Measurements from ENCODE around the gene NENF. TPM values are rescaled to one million over a fixed set of nuclear protein-coding genes. Genes with fewer than 3 reads are reported as not detected.

NENF gene
- total RNA-seq, 4 donors from 2014 or later = 74.8 to 149 (median 112) TPM

DNA sequence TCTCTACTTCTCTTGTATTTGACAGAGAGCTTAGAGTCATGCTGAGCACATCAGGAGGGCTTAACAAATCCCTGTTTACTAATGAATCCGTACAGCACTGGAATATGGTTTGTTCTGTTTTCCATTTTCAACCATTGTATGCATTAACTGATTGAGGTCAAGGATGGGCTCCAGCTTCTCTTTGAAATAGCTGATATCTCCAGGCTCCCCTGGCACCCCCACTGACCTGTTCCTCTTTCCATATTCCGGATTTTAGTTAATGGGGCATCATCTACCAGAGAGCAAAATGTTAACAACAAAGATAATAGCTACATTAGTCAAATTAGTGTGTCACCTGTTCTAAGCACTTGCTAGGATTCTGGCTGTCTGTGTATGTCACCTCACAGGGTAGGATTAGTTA is 57.6 kb downstream of the NENF start:
- TF ChIP-seq POLR2A (IDR thresholded peaks at IDR 0.05) = no peak
- TF ChIP-seq, protein P1, sequence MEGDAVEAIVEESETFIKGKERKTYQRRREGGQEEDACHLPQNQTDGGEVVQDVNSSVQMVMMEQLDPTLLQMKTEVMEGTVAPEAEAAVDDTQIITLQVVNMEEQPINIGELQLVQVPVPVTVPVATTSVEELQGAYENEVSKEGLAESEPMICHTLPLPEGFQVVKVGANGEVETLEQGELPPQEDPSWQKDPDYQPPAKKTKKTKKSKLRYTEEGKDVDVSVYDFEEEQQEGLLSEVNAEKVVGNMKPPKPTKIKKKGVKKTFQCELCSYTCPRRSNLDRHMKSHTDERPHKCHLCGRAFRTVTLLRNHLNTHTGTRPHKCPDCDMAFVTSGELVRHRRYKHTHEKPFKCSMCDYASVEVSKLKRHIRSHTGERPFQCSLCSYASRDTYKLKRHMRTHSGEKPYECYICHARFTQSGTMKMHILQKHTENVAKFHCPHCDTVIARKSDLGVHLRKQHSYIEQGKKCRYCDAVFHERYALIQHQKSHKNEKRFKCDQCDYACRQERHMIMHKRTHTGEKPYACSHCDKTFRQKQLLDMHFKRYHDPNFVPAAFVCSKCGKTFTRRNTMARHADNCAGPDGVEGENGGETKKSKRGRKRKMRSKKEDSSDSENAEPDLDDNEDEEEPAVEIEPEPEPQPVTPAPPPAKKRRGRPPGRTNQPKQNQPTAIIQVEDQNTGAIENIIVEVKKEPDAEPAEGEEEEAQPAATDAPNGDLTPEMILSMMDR (IDR thresholded peaks at IDR 0.05 in 4 of 5, conservative IDR thresholded peaks at IDR 0.05 in 1 of 5) = no peak
- no peak for ATAC-seq
- intact Hi-C loops (cut with DNase I; ENCODE audit: low total_unique reads) (no loop called here), in situ Hi-C loops (cut with MboI; ENCODE audit: low sequenced_read_pairs in 4 of 4) (no loop called here)
- Histone ChIP-seq H3K9me3 (no peaks in the 10 kb centered on the region), H3K27me3 (no peaks in the 10 kb centered on the region), H3K4me1 (no peaks in the 10 kb centered on the region), H3K4me3 (no peak overlapping the region), H3K36me3 (no peaks in the 10 kb centered on the region), H3K27ac (no peak overlapping the region)
- DNase-seq = no peak

- intact Hi-C loops (cut with DNase I; ENCODE audit: low total_unique reads) (no loop called here), in situ Hi-C loops (cut with MboI; ENCODE audit: low sequenced_read_pairs in 4 of 4) (no loop called here)
- H3K4me1 ChIP-seq = no peaks in the 10 kb centered on the region
- ATAC-seq = no peak
- DNase-seq = peak in 1 of 2 donors; percentile 21
- H3K9me3 ChIP-seq = no peaks in the 10 kb centered on the region
- no peak overlapping the region for H3K4me3 ChIP-seq
- no peaks in the 10 kb centered on the region for H3K27me3 ChIP-seq
- H3K27ac ChIP-seq = no peak overlapping the region
- TF ChIP-seq, protein P1 (IDR thresholded peaks at IDR 0.05 in 4 of 5, conservative IDR thresholded peaks at IDR 0.05 in 1 of 5) = no peak
- TF ChIP-seq POLR2A (IDR thresholded peaks at IDR 0.05) = no peak
- no peaks in the 10 kb centered on the region for H3K36me3 ChIP-seq
These were observed 58.7 kb downstream of the NENF start for GRCh38 chr1:212491454-212491853.

Other genes with a start within 250 kb of the NENF start
- 10 to 100 TPM; 33.3 to 50.5 (median 37.5) TPM for gene PPP2R5A, start 147.5 kb upstream of the NENF start, total RNA-seq
- gene PACC1, start 18.0 kb upstream of the NENF start, total RNA-seq = 1 to 10 TPM; 1.4 to 3.8 (median 2.5) TPM
- 1 to 10 TPM; 1.9 to 7.4 (median 7.2) TPM for gene ATF3, start 175.8 kb downstream of the NENF start, total RNA-seq

Data from gastrocnemius medialis (tissue), 4 donors.